ENCODE data around the gene NKX6-2.
"Not testable (repeated sequence)": the region's sequence is repeated elsewhere in the genome, so short reads cannot be mapped to it uniquely, and the experiment has no call there.

Gene NKX6-2

DNA sequence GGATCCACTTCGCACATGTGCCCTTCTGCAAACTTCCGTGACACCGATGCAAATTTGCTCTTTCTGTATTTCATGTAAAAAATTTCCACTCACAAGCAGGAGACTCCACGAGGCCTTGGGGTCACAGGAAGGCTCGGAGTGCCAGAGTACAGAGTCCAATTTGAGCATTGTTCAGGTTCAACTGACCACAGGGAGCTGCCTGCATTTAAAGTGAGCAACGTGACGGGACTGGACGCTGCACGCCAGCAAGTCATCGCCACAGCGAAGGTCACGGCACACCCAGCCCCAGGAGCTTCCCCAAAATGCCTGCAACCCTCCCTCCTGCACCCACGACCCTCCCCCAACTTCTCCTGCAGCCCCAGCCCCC is 41.5 kb upstream of the NKX6-2 start:
- Histone ChIP-seq H3K9ac (no peak overlapping the region), H3K27ac (no peak overlapping the region), H3K4me3 (no peak overlapping the region), H3K4me2 (no peak overlapping the region), H4K20me1 (no peaks in the 10 kb centered on the region), H3K9me3 (peaks cover 33% of the 10 kb centered on the region), H3K36me3 (no peaks in the 10 kb centered on the region), H3K4me1 (no peaks in the 10 kb centered on the region; the same call in 1 of the 2 replicates), H3K27me3 (no peaks in the 10 kb centered on the region)
- no peak for TF ChIP-seq Cebpa-rat (IDR thresholded peaks at IDR 0.05)

- TF ChIP-seq Cebpa-rat (IDR thresholded peaks at IDR 0.05): no peak
- H3K9me3 ChIP-seq: peaks cover 39% of the 10 kb centered on the region
- H3K36me3 ChIP-seq: no peaks in the 10 kb centered on the region
- H3K27me3 ChIP-seq: no peaks in the 10 kb centered on the region
- no peak overlapping the region for H3K4me2 ChIP-seq
- no peak overlapping the region for H3K9ac ChIP-seq
- H3K27ac ChIP-seq: no peak overlapping the region
- no peaks in the 10 kb centered on the region; the same call in 1 of the 2 replicates for H3K4me1 ChIP-seq
- H3K4me3 ChIP-seq: no peak overlapping the region
- no peaks in the 10 kb centered on the region for H4K20me1 ChIP-seq
Observed at GRCh38 chr10:132826524-132827422, 40.8 kb upstream of the NKX6-2 start.

DNA sequence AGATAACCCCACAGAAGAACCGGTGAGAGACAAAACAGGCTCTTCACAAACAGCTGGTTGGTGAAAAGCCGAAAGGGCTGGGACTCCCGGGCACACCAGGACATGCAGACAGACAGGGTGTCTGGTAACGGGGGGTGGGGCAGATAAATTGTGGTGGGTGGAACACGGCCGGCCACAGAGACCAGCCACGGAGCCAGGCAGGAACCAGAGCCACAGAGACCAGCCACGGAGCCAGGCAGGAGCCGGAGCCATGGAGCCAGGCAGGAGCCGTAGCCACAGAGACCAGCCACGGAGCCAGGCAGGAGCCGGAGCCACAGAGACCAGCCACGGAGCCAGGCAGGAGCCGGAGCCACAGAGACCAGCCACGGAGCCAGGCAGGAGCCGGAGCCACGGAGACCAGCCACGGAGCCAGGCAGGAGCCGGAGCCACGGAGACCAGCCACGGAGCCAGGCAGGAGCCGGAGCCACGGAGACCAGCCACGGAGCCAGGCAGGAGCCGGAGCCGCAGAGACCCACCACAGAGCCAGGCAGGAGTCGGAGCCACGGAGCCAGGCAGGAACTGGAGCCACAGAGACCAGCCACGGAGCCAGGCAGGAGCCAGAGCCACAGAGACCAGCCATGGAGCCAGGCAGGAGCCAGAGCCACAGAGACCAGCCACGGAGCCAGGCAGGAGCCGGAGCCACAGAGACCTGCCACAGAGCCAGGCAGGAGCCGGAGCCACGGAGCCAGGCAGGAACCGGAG is 40.0 kb upstream of the NKX6-2 start:
- H4K20me1 ChIP-seq, H3K27ac ChIP-seq, H3K36me3 ChIP-seq, H3K27me3 ChIP-seq, H3K4me1 ChIP-seq, H3K4me3 ChIP-seq, H3K4me2 ChIP-seq, H3K9ac ChIP-seq: not testable (repeated sequence)
- H3K9me3 ChIP-seq: peaks cover 48% of the 10 kb centered on the region

DNA sequence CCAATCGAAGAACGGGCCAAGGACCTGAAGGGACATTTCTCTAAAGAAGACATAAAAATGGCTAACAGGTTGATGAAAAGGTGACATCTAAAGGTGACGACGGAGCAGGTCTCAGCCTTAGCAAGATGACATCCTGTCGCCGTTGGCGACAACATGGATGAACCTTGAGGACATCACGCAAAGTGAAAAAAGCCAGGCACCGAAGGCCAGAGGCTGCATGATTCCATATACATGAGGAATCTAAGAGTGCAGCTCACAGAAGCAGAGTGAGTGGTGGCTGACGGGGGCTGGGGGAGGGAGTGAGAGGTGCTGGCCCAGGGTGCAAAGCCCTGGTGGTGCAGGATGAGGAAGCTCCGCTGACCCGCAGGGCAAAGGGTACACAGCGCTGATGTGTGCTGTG is 34.1 kb upstream of the NKX6-2 start:
- no peak for TF ChIP-seq Cebpa-rat (IDR thresholded peaks at IDR 0.05)
- Histone ChIP-seq H3K4me3 (no peak overlapping the region), H3K27me3 (no peaks in the 10 kb centered on the region), H3K9me3 (peaks cover 47% of the 10 kb centered on the region), H3K27ac (no peak overlapping the region), H3K4me2 (no peak overlapping the region), H3K4me1 (peaks cover 19% of the 10 kb centered on the region), H3K36me3 (no peaks in the 10 kb centered on the region), H3K9ac (no peak overlapping the region), H4K20me1 (no peaks in the 10 kb centered on the region)

- Histone ChIP-seq H3K27me3 (no peaks in the 10 kb centered on the region), H3K36me3 (no peaks in the 10 kb centered on the region), H3K4me1 (peaks cover 32% of the 10 kb centered on the region), H3K4me2 (no peak overlapping the region), H3K9ac (no peak overlapping the region), H3K4me3 (no peak overlapping the region), H3K9me3 (peaks cover 39% of the 10 kb centered on the region), H3K27ac (no peak overlapping the region), H4K20me1 (no peaks in the 10 kb centered on the region)
- no peak for TF ChIP-seq Cebpa-rat (IDR thresholded peaks at IDR 0.05)
Observed at GRCh38 chr10:132817701-132818211, 31.8 kb upstream of the NKX6-2 start.

GRCh38 chr10:132816718-132817117 is 30.8 kb upstream of the NKX6-2 start:
- no peaks in the 10 kb centered on the region for H3K36me3 ChIP-seq
- peaks cover 29% of the 10 kb centered on the region for H3K9me3 ChIP-seq
- no peak overlapping the region for H3K4me3 ChIP-seq
- H3K4me1 ChIP-seq: peaks cover 32% of the 10 kb centered on the region
- H3K27me3 ChIP-seq: no peaks in the 10 kb centered on the region
- H4K20me1 ChIP-seq: no peaks in the 10 kb centered on the region
- no peak overlapping the region for H3K27ac ChIP-seq
- no peak overlapping the region for H3K9ac ChIP-seq
- peak overlapping the region; percentile 47; the same call in 1 of the 2 replicates for H3K4me2 ChIP-seq
- TF ChIP-seq Cebpa-rat (IDR thresholded peaks at IDR 0.05): no peak

GRCh38 chr10:132815168-132815857 is 29.4 kb upstream of the NKX6-2 start:
- Histone ChIP-seq H4K20me1 (no peaks in the 10 kb centered on the region), H3K27ac (no peak overlapping the region), H3K4me2 (peak overlapping the region; percentile 47), H3K9me3 (peaks cover 17% of the 10 kb centered on the region), H3K9ac (no peak overlapping the region), H3K4me3 (no peak overlapping the region), H3K4me1 (peaks cover 32% of the 10 kb centered on the region), H3K36me3 (no peaks in the 10 kb centered on the region), H3K27me3 (no peaks in the 10 kb centered on the region)
- TF ChIP-seq Cebpa-rat (IDR thresholded peaks at IDR 0.05): no peak

DNA sequence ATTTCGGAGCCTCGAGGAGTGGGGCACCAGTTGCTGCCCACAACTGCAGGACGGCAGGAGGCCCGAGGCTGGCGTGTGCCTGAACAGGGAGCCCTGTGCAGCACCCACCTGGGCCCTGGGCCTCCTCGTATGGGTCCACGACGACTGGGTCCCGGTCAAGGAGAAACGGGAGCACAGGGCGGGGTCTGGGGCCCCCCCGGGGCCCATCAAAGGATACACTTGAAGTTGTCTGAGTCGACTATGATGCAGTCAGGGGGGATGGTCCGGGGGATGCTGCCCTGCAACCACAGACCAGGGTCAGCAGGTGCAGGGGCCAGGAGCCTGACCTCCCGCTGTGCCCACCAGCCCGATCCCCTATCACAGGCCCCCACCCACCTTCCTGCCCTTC is 28.5 kb upstream of the NKX6-2 start:
- H3K27me3 ChIP-seq: no peaks in the 10 kb centered on the region
- H3K4me3 ChIP-seq: no peak overlapping the region
- H4K20me1 ChIP-seq: no peaks in the 10 kb centered on the region
- no peaks in the 10 kb centered on the region for H3K36me3 ChIP-seq
- TF ChIP-seq Cebpa-rat (IDR thresholded peaks at IDR 0.05): no peak
- H3K9me3 ChIP-seq: peaks cover 8% of the 10 kb centered on the region
- H3K4me1 ChIP-seq: peaks cover 32% of the 10 kb centered on the region
- no peak overlapping the region for H3K9ac ChIP-seq
- H3K27ac ChIP-seq: no peak overlapping the region
- peak overlapping the region; percentile 47 for H3K4me2 ChIP-seq

DNA sequence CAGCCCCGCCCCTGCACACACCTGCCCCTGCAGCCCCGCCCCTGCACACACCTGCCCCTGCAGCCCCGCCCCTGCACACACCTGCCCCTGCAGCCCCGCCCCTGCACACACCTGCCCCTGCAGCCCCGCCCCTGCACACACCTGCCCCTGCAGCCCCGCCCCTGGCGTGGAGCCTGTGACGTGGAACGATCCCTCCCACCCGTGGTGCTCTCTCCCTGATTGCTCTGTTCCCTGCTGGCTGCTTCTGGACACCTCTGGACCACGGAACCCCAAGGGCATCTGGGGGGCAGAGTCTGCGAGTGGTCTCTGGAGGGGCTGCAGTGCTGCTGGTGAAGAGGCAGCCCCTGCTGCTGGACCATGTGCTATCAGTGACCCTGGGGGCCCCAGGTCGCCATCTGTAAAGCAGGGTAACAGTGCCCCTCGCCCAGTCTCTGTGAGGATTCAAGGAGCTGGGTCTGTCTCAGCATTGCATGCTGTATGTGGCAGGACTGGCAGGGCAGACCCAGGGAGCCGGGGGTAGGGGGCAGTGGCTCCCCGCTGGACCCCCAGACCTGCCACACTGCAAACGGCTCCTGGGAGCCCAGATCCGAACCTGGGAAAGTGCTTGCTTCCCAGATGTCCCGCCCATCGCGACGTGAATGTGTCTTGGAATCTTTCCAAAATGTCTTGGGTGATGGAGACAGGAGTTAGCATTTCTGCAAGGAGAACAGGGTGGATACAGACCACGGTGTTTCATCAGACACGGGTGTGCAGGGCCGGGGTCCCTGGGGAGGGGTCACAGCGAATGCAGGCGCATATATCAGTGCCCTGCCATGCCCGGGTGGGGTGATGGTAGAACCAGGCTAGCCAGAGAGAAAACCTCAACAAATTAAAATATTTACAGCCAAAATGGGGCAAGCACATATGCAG is 27.9 kb upstream of the NKX6-2 start:
- no peaks in the 10 kb centered on the region for H3K36me3 ChIP-seq

More for the DNA sequence above, 27.9 kb upstream of the NKX6-2 start:
- Histone ChIP-seq H3K4me1 (peaks cover 32% of the 10 kb centered on the region), H3K4me2 (peak overlapping the region; percentile 47), H3K4me3 (no peak overlapping the region), H3K27me3 (no peaks in the 10 kb centered on the region), H4K20me1 (no peaks in the 10 kb centered on the region), H3K9me3 (peaks cover 5% of the 10 kb centered on the region), H3K27ac (no peak overlapping the region), H3K9ac (no peak overlapping the region)
- no peak for TF ChIP-seq Cebpa-rat (IDR thresholded peaks at IDR 0.05)
